CD4-positive, alpha-beta T cell treated with Interleukin-2 at 100 ng/mL for 4 hours (primary cell): ENCODE results near the gene AGAP2.
A peak's percentile ranks its signal among the peaks of the same experiment; 100 is the strongest.

ENCODE experiments used
- DNase-seq: peaks from one replicate; pipeline ENCODE4 v3.0.0-alpha.2; 2020; ENCODE audit warnings: low spot score

The AGAP2 gene

DNA sequence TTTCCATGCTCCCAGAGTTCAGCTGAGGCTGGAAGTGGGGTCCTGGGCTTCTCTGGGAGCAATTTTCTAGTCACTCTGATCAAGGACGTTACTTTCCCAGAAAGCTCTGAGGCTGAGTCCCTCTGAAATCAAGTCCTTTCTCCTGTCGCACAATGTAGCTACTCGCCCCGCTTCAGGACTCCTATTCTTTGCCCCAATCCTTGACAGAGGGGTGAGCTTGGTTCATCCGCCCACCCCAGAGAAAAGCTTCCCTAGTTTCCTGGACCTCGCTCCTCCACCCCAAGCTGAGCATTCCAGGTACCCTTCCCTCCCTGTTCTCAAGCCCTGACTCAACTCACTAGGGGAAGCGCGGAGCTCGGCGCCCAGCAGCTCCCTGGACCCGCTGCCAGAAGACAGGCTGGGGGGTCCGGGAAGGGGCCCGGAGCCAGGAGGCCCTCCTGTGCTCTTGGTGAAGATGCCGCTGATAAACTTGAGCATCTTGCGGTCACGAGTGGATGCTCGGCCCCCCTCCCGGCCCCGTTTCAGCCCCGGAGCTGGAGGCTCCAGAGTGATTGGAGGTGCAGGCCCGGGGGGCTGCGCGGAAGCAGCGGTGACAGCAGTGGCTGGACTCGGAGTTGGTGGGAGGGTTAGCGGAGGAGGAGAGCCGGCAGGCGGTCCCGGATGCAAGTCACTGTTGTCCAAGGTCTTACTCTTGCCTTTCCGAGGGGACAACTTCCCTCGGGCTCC, 1.6 kb downstream of the AGAP2 start:
- no peak for DNase-seq

DNA sequence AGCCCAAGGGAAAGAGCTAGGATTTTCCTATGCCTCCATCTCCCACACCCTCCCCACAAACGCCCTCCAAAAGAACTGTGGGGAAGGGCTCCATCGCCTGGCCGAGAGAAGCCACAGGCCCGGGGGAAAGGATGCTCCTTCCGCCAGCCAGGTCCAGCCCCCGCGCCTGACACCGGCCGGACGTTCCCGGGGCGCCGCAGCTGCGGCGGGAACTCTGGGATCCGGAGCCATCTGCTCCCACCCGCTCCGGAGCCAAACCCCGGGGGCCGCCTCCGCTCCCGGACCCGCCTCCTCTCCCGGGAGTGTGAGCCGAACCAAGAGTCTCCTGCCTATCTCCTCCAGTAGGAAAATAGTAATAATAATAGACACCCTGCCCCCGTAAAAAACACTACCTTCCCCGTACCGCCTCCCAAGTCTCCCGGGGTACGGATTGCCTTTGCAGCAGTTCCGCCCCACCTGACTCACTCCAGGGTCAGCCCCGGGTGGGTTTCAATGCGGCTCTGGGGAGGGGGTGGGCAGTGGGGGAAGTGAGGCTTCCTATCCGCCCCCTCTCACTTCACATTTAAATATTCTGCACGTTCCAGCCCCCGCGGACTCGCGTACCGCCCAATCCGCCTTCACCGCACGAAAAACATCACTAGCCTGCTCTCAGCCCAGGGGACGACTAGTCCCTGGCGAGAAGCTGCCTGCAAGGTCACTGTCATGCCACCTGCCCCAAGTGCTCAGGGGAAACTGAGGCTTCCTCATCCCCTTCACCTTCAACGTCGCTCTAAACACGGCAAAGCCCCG, 2.4 kb downstream of the AGAP2 start:
- DNase-seq: no peak

DNA sequence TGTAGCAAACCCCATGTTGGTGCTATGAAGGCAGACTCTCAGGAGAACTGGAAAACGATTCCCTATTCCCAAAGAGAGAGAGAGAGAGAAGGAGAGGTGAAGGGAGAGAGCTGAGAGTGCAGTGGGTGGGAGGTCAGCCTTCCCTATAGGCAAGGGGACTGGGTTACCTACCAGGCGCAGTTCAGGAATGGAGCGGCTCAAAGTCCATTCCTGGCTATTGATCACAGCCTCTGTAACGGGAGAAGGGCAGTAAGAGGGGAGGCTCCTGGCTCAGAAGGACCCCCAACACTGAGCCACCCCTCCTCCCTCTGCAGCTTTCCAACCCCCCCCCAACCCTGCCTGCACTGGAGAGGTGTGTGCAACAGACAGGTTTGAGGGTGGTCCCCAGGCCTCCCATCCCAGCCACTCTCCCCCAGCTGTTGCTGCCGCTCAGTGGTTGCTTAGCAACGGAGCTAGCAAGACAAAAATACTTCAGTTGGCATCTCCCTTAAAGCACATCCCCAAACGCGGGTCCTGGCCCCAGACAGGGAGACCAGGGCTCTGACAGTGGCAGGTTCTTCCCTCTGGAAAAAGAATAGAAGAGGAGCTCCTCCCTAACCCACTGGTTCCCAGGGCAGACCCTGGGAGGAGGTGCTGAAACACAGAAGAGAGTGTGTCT, 3.2 kb downstream of the AGAP2 start:
- no peak for DNase-seq

DNA sequence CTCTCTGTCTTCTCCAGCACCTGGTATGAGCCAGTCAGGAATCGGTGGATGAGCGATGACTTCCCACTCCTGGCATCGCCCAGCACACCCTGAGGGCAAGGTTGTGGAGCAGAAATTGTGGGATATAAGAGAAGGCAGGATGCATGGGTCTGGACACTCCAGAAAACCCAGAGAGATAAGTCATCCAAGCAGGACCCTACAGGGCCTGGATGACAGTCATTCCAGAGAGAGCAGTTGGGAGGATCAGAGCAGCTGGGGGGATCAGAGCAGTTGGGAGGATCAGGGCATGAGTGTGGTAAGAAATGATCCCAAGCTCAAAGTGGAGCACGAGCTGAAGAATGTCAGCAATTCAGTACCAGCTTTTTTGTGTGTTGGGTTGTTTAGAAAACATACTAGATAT, 4.0 kb downstream of the AGAP2 start:
- DNase-seq: no peak

DNA sequence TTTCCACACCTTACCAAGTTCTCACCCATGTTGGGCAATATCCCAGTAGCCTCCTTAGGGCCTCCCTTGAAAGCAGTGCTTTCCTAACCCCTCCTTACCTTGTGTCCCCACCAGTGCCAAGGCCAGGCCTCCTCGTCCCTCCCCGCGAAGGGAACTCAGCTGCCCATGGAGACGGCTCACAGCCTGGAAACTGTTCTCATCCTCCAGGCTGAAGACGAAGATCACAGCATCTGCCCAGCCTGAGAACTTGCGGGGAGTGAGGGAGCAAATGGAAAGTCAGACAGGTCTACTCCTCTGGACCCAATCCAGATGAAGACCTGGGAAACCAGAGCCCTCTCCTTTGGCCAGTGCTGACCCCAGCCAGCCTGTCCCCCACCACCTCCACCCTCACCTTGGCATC, 4.6 kb downstream of the AGAP2 start:
- DNase-seq: no peak

DNA sequence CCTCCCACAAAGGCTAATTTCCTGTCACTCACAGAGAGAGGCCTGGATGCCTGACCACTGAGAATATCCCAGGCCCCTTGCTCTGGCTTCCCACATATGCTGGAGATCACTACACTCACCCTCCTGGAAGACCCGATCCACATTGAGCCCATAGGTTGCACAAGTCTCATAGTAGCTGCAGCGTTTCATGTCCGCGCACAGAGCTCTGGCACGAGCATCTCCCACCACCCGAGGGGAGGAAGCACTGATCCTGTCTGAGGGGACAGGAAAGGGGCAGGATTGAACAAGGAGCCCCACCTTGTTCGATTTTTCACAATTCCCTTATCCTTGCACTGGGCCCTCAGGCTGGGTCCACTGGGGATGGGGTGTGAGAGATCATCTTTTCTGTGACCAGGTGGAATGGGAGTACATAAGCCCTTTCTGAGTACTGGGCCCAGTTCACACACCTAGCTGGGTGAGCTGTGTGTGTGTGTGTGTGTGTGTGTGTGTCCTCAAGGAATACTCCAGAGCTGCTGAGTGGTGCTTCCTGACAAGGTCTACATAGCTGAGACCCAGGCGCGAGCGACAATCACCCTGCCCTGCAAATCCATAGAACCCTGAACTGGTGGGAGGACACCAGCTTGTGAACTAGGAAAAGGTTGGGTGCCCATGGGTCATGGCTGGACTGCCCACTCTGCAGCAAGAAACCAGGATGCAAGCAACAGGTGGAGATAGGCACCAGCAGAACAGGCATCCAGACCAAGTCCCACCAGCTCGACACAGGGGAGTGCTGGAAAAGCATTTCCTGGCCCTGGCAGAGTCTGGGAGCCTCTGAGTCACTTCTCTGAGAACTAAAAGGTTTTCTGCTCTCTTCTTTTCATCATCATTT, 5.6 kb downstream of the AGAP2 start:
- DNase-seq: no peak

DNA sequence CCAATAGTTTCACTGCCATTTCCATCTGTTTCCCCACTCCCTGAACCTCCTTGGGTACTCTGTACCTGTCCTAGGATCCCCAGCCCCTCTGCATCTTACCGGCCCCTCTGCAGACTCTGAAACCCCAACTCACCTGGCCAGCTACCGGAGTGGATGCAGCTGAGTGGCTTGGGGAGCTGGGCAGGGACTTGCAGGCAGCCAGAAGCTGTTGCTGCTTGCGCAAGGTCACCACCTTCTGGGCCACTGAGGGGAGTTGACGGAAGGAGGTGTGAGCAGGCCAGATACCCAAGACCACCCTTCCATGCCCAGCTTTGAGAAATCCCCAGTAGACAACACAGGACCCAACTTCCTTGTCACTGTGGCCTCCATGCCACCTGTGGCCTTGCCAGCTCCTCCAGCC, 6.3 kb downstream of the AGAP2 start:
- no peak for DNase-seq

DNA sequence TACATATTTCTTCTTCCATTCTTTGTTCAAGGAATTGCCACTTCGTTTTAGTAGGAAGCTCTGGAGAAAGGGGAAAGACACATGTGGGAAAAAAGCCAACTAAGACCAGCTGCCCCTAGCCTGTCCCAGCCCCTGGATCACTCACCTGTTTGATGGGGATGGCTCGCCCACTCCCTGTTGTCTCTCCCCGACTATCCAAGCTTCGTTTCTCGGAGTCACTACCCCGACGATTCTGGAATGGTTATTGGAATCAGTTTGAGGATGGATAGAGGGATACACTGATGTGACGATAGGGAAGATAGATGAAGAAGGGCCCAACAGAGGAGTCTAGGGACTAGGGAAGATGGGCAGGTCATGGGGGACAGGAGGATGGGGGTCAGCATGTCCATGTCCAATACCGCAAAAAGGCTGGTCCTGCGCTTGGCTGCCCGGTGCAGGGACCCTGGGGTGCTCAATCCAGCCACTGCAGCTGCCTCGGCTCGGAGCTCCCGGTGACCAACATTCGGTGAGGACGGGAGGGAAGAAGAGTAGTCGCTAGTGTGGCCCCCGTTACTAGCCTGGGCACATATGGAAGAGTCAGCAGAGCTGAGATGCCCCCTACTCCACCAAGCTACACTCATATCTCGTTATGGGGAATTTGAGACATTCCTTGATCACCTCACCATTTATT, 7.0 kb downstream of the AGAP2 start:
- no peak for DNase-seq

DNA sequence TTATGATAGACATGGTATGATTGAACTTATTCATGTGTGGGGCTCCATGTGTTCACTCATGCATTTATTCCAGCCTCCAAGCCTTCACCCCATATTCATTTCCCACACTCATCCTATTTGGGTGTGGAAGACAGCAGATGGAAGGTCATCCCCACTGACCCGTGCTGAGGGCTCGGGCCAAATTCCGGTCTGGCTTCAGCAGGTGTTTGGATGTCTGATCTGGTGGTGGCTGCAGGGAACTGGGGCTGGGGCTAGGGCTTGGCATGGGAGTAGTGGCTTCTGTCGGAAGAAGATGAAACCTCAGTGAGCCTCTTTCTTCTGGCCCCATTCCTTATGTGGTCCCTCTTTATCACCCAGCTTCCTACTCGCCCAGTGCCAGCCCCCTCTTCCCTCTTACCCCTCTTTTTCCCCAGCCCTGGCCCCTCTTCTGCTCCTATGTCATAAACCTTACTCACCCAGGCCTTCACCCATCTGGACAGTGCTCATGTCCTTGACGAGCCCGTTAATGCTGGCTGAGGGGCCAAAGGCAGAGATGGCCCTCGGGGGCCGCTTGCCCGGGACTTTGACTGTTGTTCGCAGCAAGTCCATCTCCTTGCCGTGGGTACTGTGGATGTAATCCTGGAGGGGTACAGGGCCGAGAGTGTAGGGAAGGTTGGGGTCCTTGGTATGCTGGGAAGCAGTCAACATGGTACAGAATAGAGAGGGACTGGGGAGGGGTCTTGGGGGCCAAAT, 8.0 kb downstream of the AGAP2 start:
- no peak for DNase-seq

DNA sequence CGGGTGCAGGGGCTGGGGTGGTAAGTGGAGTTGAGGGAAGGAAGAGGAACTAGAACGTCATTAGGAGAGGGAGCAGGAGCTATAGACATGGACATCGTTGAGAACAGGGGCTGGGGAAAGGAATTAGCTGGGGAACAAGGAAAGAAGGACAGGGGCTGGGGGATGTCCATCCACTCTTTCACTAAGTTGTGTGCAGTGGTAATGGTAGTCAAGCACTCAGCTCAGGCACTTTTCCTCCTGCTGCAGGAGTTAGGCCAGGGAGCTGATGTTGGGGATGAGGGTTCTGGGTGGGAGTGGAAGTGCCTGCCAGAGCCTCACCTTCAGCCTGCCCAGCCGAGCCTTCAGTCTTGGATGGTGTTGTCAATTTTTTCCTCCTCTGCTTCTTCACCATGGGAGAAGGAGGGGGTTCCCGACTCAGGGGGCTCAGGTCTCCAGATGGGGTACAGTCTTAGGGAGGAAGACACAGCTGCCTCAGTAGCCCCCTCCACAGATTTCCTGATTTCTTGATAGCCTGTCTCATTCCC, 9.2 kb downstream of the AGAP2 start:
- no peak for DNase-seq

DNA sequence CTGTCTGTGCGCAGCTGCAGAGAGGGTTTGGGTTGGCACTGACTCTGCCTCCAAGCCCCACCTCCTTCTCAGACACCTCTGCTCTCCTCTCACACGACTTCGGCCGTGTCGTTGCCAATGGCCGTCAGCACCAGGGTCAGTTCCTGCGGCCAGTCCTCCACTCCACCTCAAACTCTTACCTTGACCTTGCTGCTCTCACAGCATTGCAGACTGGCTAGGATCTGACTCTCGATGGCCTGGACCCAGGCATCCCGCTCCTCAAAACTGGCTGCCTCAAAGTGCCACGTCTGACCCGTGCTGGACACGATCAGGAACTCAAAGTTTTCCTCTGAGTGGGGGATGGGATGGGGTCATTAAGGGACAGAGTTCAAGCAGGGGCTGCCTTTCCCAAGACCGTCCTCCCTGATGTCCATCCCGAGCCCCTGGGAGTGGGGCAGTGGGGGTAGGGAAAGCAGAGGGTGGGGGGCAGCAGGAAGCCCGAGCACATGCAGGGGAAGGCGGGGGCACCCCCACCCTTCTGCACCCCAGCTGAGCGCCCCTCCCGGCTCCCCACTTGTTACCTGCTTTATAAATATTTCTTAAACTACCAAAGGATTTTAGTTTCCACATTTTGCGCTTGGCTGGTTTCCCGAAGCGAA, 10.7 kb downstream of the AGAP2 start:
- DNase-seq: no peak

DNA sequence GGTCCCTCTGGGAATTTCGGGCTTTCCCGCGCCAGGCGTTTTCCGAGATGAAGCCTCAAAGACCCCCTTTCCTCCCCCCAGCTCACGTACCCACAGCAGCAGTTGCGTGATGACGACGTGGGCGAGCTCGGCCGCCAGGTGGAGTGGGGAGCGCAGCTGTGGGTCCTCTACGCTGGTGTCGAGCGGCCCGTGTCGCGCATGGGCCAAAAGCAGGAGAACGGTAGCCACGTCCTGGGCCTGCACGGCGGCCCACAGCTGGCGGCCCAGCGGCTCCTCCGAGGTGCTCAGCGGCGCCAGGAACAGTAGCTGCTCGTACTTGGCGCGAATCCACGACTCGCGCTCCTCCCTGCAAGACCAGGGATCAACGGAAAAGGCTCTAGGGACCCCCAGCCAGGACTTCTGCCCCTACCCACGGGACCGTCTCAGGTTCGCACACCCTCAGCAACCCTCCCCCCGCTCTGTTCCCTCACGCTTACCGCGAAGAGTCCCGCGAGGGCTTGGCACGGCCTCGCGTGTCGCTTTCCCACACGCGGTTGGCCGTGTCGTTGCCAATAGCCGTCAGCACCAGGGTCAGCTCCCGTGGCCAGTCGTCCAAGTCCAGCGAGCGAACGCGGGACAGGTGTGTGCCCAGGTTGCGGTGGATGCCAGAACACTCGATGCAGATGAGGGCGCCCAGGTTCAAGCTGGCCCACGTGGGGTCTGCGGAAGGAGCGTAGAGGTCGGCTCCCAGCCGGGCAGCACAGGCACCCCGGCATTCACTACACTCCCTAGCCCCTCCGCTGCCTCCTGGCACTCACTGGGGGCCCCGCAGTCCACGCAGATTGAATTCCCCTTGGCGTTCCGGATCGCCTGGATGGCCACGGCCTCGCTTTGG, 11.4 kb downstream of the AGAP2 start:
- DNase-seq: no peak

DNA sequence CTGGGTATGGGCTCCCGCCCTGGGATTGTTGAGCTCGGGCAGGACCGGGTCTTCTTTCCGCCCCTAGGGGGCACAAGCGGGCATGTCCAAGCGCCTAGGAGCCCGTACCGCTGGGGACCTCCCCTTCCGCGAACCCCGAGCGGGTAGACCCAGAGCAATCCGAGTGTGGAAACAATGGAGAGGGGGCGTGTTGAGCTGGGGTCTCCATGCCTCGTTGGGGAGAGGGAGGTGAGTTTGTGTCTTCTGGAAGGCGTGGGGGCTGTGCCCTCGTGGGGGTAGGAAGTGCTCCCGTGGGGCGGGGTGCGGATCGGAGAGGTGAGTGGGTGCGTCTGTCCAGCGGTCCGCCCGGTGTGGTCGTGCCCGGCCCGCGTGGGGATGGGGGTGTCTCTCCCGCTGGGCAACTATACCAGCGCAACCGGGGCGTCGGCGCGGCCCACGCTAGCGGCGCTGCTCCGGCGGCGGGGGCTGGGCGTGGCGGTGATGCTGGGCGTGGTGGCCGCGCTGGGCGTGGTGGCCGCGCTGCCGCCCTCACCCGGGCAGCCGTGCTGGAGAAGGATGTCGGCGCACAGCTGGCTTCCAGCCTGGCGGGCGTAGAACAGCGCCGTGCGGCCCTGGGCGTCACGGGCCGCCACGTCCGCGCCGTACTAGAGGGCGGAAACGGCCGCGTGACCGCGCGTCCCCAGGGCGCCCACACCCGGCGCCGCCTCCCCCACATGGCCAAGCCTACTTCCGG, 12.2 kb downstream of the AGAP2 start:
- peak; percentile 23 for DNase-seq

DNA sequence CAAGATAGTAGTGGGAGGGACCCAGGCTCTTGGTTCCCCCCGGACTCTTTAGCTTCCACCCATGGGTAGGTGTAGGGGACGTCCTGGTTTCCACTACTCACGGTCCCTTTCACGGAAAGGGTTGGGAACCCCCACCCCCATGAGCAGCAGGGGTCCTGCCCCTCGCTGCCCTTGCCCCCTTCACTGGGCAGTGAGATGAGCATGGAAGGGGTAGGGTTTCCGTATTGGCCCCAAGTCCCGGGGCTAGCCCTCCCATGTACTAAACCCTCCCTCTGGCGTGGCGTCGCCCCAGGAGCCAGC, 12.7 kb downstream of the AGAP2 start:
- DNase-seq: no peak

DNA sequence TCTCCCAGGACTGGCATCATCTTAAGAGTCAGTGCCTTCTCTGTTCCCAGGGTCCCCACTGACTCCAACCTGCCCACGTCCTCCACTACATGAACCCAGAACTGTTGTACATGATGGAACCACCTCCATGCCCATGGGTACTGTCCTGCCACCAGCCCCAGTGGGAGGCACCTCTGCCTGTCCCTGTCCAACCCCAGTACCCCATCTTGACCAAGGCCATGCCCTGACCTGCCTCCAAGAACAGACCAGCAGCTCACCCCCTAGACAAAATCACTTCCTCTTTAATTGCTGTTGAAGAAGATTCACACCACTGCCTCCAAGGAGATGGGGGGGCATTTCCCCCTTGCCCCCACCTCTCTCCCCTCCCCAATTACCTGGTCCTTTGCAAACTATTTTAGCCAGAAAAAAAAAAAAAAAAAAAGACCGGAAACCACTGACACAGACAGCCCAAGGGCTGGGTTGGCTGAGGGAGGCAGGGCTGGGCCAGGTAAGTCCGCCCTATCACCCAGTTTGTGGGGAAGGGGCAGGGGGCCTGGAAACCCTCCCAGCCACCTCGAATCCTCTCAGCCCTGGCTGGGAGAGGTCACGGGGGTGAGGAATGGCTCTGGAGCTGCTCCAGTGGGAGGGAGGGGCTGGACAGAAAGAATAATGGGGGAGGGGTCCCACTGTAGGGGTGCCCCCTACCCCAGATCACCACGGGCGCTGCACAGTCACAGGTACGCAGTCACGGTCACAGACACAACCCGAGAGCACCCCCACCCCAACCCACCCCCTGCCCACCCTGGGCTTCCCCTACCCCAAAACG, 13.4 kb downstream of the AGAP2 start:
- no peak for DNase-seq

DNA sequence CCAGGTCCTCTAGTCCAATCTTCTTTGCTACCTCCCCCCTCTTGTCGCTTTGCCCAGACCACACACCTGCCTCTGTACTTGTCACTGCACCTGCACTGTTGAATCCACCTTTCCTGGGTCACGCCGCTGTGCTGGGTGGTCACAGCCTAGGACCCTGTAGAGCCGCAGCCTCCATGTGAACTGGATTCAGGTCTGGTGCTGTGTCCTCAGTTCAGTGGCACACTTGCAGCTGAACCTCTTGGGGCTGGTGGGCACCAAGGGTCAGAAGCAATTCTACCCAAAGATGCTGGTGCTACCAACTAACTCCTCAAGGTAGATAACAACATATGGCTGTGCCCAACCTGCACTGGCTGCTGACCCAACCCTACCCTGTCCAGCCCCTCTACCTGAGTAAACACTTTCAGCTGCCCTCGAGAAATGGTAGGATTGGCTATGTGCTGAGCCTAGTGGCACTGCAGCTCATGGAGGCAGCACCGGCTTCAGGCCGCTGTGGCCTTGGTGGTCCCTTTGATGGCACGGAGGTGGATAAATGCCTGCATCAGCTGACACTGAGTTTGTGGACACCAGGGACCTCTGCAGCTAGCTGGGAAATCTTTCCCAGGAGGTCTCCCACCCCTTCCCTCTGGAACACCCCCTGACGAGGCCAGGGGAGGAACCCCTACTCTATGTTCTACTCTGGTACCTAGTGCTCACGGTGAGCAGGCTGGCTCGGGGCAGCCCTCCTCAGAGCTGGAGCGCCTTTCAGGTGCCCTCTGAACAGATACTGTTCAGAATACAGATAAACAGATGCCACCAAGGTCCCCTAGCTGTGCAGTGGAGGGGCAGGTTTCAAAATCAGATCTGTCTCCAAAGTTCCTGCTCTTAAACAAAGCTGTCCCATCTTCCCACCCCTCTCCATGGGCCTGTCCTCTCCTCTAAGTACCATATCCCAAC, 14.3 kb downstream of the AGAP2 start:
- DNase-seq: no peak

DNA sequence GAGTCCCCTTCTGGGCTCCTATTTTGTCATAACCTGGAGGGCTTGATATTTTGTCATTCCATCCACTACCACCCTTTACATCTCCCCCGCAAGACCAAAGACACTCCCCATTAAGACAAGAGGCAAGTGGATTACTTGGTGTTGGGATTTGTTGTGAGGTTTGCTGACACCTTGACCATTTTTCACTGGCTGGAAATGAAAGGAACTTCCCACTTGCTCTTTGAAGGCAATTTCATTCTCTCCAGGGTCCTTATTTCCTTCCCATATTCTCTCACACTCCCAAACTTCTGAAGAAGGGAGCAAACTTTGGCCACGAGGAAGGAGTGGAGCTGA, 14.9 kb downstream of the AGAP2 start:
- no peak for DNase-seq
